SH-SY5Y (cell line): Measurements from ENCODE around the gene CDKL5.

Experiments used
- GATA2 ChIP-seq: IDR thresholded peaks from 2 replicates; pipeline ENCODE4 v1.6.1; 2011; ENCODE audit warnings: mild to moderate bottlenecking, low read depth, low read length
- GATA3 ChIP-seq: IDR thresholded peaks from 2 replicates; pipeline ENCODE4 v1.6.1; 2011; ENCODE audit warnings: low read depth, mild to moderate bottlenecking, low read length, moderate library complexity

GRCh38 chrX:18624599-18624998 lies 199.2 kb downstream of the CDKL5 start:
- TF ChIP-seq GATA2 (no peak), GATA3 (no peak)
